Measurements from ENCODE around the gene POM121L2. TPM values are rescaled to one million over a fixed set of nuclear protein-coding genes. Genes with fewer than 3 reads are reported as not detected.

POM121L2 gene
- total and polyA plus RNA-seq, 9 of the 15 experiments (the other 6 are each of a cell fraction or from before 2014, with no cell fraction given), result 0.23 to 0.45 TPM; not detected in 7

- TF ChIP-seq MGA (IDR thresholded peaks at IDR 0.05) (no peak), SAFB (IDR thresholded peaks at IDR 0.05; ENCODE audit: borderline replicate concordance, low read depth, low read length) (no peak), ZNF239 (CRISPR knock-in tag; IDR thresholded peaks at IDR 0.05) (no peak), HMGXB4 (CRISPR knock-in tag; IDR thresholded peaks at IDR 0.05) (no peak), NR2F6 (CRISPR knock-in tag; IDR thresholded peaks at IDR 0.05) (no peak), DPF2 (IDR thresholded peaks at IDR 0.05) (peak; percentile 52; the same call in 1 of the 2 replicates), ZNF766 (CRISPR knock-in tag; conservative IDR thresholded peaks at IDR 0.05) (no peak)
Observed at GRCh38 chr6:27314046-27314445, 2.0 kb upstream of the POM121L2 start (continued).
